Lower leg skin (tissue), 4 donors: ENCODE data around the gene DMXL1. TPM values are rescaled to one million over a fixed set of nuclear protein-coding genes. Genes with fewer than 3 reads are reported as not detected.

Experiments used
- DNase-seq, 2 donors: peaks; one replicate each; pipeline ENCODE4 v3.0.0-alpha.2; 2019; ENCODE audit warnings: low spot score in 2 of 2
- H3K4me3 ChIP-seq: fragments of 200-600 bp; sonication (generic); 2 replicates; pipeline ENCODE4 v1.5.1; 2017; ENCODE audit warnings: mild to moderate bottlenecking, low read depth; ENCODE audit not compliant: poor library complexity, severe bottlenecking
- POLR2A ChIP-seq, 2 donors: fragments of 450-650 bp; IDR thresholded peaks; one replicate each; pipeline ENCODE4 v1.6.1; 2016 to 2017; ENCODE audit warnings: antibody characterized with exemption in 2 of 2, mild to moderate bottlenecking in 1 of 2, moderate library complexity in 1 of 2
- WGBS, 2 donors: methylation state at CpG; one replicate each; pipeline ENCODE4 v1.1.5; 2018; 5-methylcytosine and 5-hydroxymethylcytosine counted together
- intact Hi-C: fragments of 100-400 bp; cut with DNase I; formaldehyde crosslinking; loops from one replicate; pipeline ENCODE4 v1.15.0; 2023; ENCODE audit warnings: low total_unique reads
- total RNA-seq, 4 donors: library from RNA; depleted of rRNA; stranded (reverse); fragments of >200 nt; gene quantifications; one replicate each; pipeline ENCODE4 v1.1.0, GENCODE V29; 2016
- TF ChIP-seq, protein P1 (sequence below), 3 donors: fragments of 450-650 bp; IDR thresholded peaks; one replicate each; pipeline ENCODE4 v1.5.1; 2016; ENCODE audit warnings: antibody characterized with exemption in 3 of 3, mild to moderate bottlenecking in 3 of 3, moderate library complexity in 2 of 3

The DMXL1 gene
- total RNA-seq, 4 donors from 2014 or later: 34.7 to 52.4 (median 36.6) TPM

DNA sequence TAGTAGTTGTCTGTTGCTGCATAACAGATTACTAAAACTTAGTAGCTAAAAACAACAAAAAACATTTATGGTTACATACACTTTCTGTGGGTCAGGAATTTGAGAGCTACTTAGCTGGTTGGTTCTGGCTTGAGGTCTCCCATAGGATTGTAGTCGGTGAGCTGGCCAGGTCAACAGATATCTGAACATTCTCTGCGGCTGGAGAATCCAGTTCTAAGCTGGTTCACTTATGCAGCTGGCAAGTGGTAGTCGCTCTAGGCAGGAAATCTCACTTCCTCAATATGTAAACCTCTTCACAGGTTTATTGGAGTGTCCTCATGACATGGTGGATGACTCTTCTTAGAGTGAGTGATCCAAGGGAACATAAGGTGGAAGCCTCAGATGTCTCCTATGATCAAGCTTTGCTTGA is 219.3 kb downstream of the DMXL1 start:
- intact Hi-C loops: no loop called here
- TF ChIP-seq, protein P1, sequence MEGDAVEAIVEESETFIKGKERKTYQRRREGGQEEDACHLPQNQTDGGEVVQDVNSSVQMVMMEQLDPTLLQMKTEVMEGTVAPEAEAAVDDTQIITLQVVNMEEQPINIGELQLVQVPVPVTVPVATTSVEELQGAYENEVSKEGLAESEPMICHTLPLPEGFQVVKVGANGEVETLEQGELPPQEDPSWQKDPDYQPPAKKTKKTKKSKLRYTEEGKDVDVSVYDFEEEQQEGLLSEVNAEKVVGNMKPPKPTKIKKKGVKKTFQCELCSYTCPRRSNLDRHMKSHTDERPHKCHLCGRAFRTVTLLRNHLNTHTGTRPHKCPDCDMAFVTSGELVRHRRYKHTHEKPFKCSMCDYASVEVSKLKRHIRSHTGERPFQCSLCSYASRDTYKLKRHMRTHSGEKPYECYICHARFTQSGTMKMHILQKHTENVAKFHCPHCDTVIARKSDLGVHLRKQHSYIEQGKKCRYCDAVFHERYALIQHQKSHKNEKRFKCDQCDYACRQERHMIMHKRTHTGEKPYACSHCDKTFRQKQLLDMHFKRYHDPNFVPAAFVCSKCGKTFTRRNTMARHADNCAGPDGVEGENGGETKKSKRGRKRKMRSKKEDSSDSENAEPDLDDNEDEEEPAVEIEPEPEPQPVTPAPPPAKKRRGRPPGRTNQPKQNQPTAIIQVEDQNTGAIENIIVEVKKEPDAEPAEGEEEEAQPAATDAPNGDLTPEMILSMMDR (IDR thresholded peaks at IDR 0.05): no peak
- TF ChIP-seq POLR2A (IDR thresholded peaks at IDR 0.05): no peak
- 51 to 59% methylated on average over 3 of the region's 3 CpGs for WGBS, 2 donors
- DNase-seq: no peak
- no peak overlapping the region for H3K4me3 ChIP-seq

DNA sequence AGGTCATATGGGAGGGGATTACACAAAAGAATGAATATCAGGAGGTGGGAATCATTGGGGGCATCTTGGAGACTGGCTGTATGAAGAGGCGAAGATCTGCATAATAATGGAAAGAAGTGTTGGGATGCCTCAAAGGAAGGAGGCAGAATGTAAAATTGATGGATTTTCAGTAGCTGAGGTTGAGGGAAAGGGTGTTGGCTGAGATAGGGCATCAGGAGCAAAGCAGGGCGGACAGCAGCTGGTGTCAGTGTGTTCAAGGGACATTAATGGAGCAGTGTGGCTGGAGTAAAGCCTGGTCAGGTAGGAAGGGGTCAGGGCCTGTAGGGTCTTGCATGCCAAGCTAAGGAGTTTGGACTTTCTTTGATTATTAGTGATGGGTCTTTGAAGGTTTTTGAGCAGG is 219.7 kb downstream of the DMXL1 start:
- no peak overlapping the region for H3K4me3 ChIP-seq
- intact Hi-C loops: no loop called here
- no peak for TF ChIP-seq POLR2A (IDR thresholded peaks at IDR 0.05)
- TF ChIP-seq, protein P1 (IDR thresholded peaks at IDR 0.05): no peak
- WGBS, 2 donors: 97% methylated on average over 2 of the region's 2 CpGs
- no peak for DNase-seq

DNA sequence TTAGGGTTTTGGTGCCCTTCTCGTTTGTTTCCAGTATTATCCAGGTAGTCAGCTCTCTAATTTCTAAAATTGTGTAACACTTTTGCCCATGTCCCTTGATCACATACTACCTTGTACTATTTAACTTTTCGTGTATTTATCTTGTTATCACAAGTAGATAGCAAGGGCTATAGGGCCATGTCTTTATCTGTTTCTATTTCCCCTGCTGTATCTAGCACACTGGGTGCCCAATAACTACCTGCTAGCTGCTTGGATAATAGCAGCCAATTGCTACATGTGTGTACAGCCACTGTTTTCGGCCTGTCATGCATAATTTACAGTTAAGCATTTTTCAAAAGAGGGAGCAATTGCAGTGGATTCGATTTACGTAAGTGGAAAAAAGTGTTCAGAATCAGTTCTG is 220.2 kb downstream of the DMXL1 start:
- intact Hi-C loops: no loop called here
- no peak overlapping the region for H3K4me3 ChIP-seq
- TF ChIP-seq, protein P1 (IDR thresholded peaks at IDR 0.05): no peak
- TF ChIP-seq POLR2A (IDR thresholded peaks at IDR 0.05): no peak
- no peak for DNase-seq
- 84 to 86% methylated on average over 5 of the region's 5 CpGs for WGBS, 2 donors

DNA sequence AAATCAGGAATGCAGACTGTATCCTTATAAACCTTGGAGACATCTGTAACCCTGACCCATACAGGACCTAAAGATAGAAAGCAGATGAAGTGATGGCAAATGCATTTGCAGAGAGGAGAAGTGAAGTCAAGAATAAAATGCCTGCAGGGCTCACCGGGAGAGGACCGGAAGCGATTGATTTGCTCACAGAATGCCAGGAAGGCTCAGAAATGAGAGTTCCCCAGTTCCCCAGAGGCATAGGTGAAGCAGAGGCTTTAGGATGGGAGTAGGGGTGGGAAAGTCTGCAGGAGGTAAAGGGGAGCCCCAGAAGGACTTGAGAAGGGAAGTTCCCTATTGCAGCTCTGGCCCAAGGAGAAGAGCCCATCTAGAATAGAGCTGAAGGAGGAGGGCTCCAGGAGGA is 221.0 kb downstream of the DMXL1 start:
- WGBS, 2 donors: 42 to 53% methylated on average over 3 of the region's 3 CpGs
- intact Hi-C loops: no loop called here
- H3K4me3 ChIP-seq: no peak overlapping the region
- no peak for DNase-seq
- TF ChIP-seq, protein P1 (IDR thresholded peaks at IDR 0.05): no peak
- no peak for TF ChIP-seq POLR2A (IDR thresholded peaks at IDR 0.05)

DNA sequence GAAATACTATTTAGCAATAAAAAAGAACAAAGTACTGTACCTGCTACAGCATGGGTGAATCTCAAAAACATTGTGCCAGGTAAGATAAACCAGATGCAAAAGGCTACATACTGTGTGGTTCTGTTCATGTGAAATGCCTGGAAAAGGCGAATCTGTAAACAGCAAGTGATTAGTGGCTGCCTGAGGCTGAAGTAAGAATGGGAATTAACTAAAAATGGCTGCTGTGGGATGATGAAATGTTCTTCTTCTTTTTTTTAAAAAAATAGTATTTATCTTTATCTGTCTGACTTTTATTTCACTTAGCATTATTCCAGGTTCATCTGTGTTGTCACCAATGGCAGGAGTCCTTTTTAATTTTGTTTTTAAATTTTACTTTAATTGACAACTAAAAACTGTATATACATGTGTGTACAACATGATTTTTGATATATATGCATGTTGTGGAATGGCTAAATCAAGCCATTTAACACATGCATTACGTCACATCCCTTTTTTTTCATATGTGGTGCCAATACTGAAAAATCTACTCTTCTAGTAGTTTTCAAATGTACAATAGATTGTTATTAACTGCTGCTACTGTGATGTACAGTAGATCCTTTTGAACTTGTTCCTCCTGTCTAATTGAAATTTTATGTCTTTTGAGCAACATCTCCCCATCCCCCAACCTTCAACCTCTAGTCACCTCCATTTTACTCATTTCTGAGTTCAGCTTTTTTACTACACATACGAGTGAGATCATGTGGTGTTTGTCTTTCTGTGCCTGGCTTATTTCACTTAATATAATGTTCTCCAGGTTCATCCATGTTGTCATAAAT is 222.0 kb downstream of the DMXL1 start:
- TF ChIP-seq, protein P1 (IDR thresholded peaks at IDR 0.05): no peak
- TF ChIP-seq POLR2A (IDR thresholded peaks at IDR 0.05): no peak
- intact Hi-C loops: no loop called here
- 87 to 88% methylated on average over 3 of the region's 3 CpGs for WGBS, 2 donors
- no peak for DNase-seq
- H3K4me3 ChIP-seq: no peak overlapping the region

DNA sequence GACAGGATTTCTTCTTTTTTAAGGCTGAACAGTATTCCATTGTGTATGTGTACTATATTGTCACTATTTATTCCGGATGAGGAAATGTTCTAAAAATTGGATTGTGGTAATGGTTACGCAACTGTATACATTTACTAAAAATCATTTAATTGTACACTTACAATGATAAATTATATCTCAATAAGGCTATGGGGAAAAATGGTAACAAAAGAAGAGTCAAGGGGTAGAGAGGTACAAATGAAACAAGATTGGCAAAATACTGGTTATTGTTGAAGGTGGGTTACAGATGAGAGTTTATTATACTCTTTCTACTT is 222.6 kb downstream of the DMXL1 start:
- no peak overlapping the region for H3K4me3 ChIP-seq
- no peak for DNase-seq
- intact Hi-C loops: no loop called here
- WGBS, 2 donors: 90 to 93% methylated on average over 2 of the region's 2 CpGs
- TF ChIP-seq POLR2A (IDR thresholded peaks at IDR 0.05): no peak
- TF ChIP-seq, protein P1 (IDR thresholded peaks at IDR 0.05): no peak
